Smooth muscle cell (in vitro differentiated cells): Measurements from ENCODE around the gene NTSR1. TPM values are rescaled to one million over a fixed set of nuclear protein-coding genes. Genes with fewer than 3 reads are reported as not detected.

Experiments used
- DNase-seq: peaks from one replicate; lab custom pipeline; 2025; ENCODE audit not compliant: unreplicated experiment; lab: John Stamatoyannopoulos, UW
- H2AFZ ChIP-seq: fragments of 200-600 bp; sonication (generic); 2 replicates; pipeline ENCODE4 v1.6.0; 2016; ENCODE audit warnings: antibody characterized with exemption, low read depth, mild to moderate bottlenecking
- H3F3A ChIP-seq: fragments of 200-600 bp; sonication (generic); 2 replicates; pipeline ENCODE4 v1.6.0; 2017; ENCODE audit warnings: antibody characterized with exemption, low read depth
- H3K27ac ChIP-seq: fragments of 200-600 bp; sonication (generic); 2 replicates; pipeline ENCODE4 v1.5.1; 2016; ENCODE audit warnings: low read depth, mild to moderate bottlenecking
- H3K27me3 ChIP-seq: fragments of 200-600 bp; sonication (generic); 2 replicates; pipeline ENCODE4 v1.6.1; 2016; ENCODE audit warnings: low read depth, mild to moderate bottlenecking
- H3K36me3 ChIP-seq: fragments of 200-600 bp; sonication (generic); 2 replicates; pipeline ENCODE4 v1.5.1; 2016; ENCODE audit warnings: low read depth
- H3K4me1 ChIP-seq: fragments of 200-600 bp; sonication (generic); 2 replicates; pipeline ENCODE4 v1.5.1; 2016; ENCODE audit warnings: low read depth
- H3K4me2 ChIP-seq: fragments of 200-600 bp; sonication (generic); 2 replicates; pipeline ENCODE4 v1.6.0; 2016; ENCODE audit warnings: mild to moderate bottlenecking
- H3K4me3 ChIP-seq: fragments of 200-600 bp; sonication (generic); 2 replicates; pipeline ENCODE4 v1.5.1; 2016; ENCODE audit warnings: mild to moderate bottlenecking
- H3K79me2 ChIP-seq: fragments of 200-600 bp; sonication (generic); 2 replicates; pipeline ENCODE4 v1.6.0; 2016; ENCODE audit warnings: low read depth, mild to moderate bottlenecking
- H3K9ac ChIP-seq: fragments of 200-600 bp; sonication (generic); 2 replicates; pipeline ENCODE4 v1.6.0; 2016; ENCODE audit warnings: low read depth
- H3K9me3 ChIP-seq: fragments of 200-600 bp; sonication (generic); replicated peaks from 2 replicates; pipeline ENCODE4 v1.5.1; 2016; ENCODE audit warnings: low read depth
- H4K20me1 ChIP-seq: fragments of 200-600 bp; sonication (generic); 2 replicates; pipeline ENCODE4 v1.6.0; 2016; ENCODE audit warnings: low read depth
- CTCF ChIP-seq: fragments of 200-600 bp; sonication (generic); IDR thresholded peaks from 2 replicates; pipeline ENCODE4 v1.5.1; 2017; ENCODE audit warnings: borderline replicate concordance, mild to moderate bottlenecking, antibody characterized with exemption; ENCODE audit not compliant: insufficient read depth, poor library complexity, severe bottlenecking
- WGBS: methylation state at CpG from one replicate; pipeline ENCODE4 v1.1.7; 2016; ENCODE audit warnings: low lambda C conversion rate; 5-methylcytosine and 5-hydroxymethylcytosine counted together
- polyA plus RNA-seq: library from polyadenylated mRNA; unstranded; fragments of >200 nt; fragmentation: Nextera tagmentation; extraction: Ambion mirVana; gene quantifications from 2 replicates; pipeline ENCODE4 v1.2.1, GENCODE V29; 2016
- total RNA-seq: library from RNA; depleted of rRNA; stranded (reverse); fragments of >200 nt; gene quantifications from 2 replicates; pipeline ENCODE4 v1.2.3, GENCODE V29; 2014

NTSR1 gene
- total and polyA plus RNA-seq, 2 experiments from 2014 or later: 0.09 TPM; not detected in 1

GRCh38 chr20:62742979-62743776 is 34.5 kb downstream of the NTSR1 start:
- Histone ChIP-seq H3K4me3 (no peak overlapping the region), H2AFZ (no peak overlapping the region), H3K4me2 (no peak overlapping the region), H3F3A (peaks cover 4% of the 10 kb centered on the region), H3K4me1 (peaks cover 5% of the 10 kb centered on the region), H3K36me3 (no peaks in the 10 kb centered on the region), H3K9ac (no peak overlapping the region), H3K27ac (no peak overlapping the region), H3K27me3 (no peaks in the 10 kb centered on the region), H3K9me3 (no peaks in the 10 kb centered on the region), H3K79me2 (no peaks in the 10 kb centered on the region), H4K20me1 (no peaks in the 10 kb centered on the region)
- DNase-seq: no peak
- TF ChIP-seq CTCF: no peak
- WGBS: 93% methylated on average over 21 of the region's 21 CpGs

DNA sequence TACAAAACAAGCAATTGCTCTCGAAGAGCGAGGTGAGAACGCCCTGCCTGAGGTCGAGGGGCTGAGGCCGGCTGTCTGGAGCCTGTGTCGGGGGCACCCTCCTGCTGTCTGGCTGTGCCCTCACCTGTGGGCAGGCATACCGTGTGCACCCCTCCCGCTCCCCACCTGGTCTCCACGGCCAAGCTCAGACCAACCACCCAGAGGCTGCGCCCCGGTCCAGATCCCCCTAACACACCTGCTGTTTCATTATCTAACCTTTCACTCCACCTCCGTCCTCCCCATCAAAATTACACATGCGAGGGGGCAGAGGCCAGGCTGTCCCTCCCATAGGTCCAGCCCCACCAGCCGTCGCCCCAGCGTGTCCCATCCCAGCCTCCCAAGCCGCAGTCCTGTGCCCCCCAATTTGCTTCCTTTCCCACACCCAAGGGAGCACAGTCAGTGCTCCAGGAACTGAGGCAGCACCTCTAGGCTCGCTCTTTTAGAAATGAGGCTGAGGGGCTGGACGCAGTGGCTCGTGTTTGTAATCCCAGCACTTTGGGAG is 35.2 kb downstream of the NTSR1 start:
- no peaks in the 10 kb centered on the region for H4K20me1 ChIP-seq
- H3K27me3 ChIP-seq: no peaks in the 10 kb centered on the region
- no peak overlapping the region for H3K27ac ChIP-seq
- H3K4me3 ChIP-seq: no peak overlapping the region
- no peak overlapping the region for H3K4me2 ChIP-seq
- peaks cover 4% of the 10 kb centered on the region for H3F3A ChIP-seq
- H2AFZ ChIP-seq: no peak overlapping the region
- no peaks in the 10 kb centered on the region for H3K36me3 ChIP-seq
- WGBS: 91% methylated on average over 20 of the region's 20 CpGs
- no peak for TF ChIP-seq CTCF
- H3K4me1 ChIP-seq: peaks cover 5% of the 10 kb centered on the region
- no peak overlapping the region for H3K9ac ChIP-seq
- H3K9me3 ChIP-seq: no peaks in the 10 kb centered on the region
- DNase-seq: no peak
- no peaks in the 10 kb centered on the region for H3K79me2 ChIP-seq

DNA sequence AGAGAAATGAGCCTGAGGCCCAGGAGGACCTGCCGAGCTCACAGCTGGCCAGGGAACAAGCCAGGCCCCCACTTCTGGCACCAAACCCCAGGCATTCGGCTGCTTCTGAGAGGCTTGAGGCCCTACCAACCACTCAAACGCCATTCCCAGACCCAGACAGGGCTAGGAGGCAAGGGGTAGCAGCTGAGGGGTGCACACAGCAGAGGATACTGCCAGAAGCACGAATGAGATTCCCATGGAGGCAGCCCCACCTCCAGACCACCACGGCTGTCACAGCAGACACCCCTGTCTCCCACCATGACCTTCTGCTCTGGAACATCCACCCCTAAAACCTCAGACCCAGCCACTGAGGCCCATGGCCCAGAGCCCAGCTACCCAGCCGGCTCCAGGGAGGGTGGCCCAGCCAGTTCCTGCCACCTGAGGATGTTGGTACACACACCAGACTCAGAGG is 36.1 kb downstream of the NTSR1 start:
- TF ChIP-seq CTCF: no peak
- 84% methylated on average over 6 of the region's 6 CpGs for WGBS
- no peak for DNase-seq

More for the DNA sequence above, 36.1 kb downstream of the NTSR1 start:
- no peaks in the 10 kb centered on the region for H3K27me3 ChIP-seq
- peaks cover 4% of the 10 kb centered on the region for H3F3A ChIP-seq
- no peaks in the 10 kb centered on the region for H3K9me3 ChIP-seq
- H3K27ac ChIP-seq: no peak overlapping the region
- no peak overlapping the region for H3K4me3 ChIP-seq
- no peaks in the 10 kb centered on the region for H3K79me2 ChIP-seq
- H3K4me2 ChIP-seq: no peak overlapping the region
- H3K36me3 ChIP-seq: no peaks in the 10 kb centered on the region
- H4K20me1 ChIP-seq: no peaks in the 10 kb centered on the region
- no peak overlapping the region for H3K9ac ChIP-seq
- H2AFZ ChIP-seq: no peak overlapping the region
- peaks cover 5% of the 10 kb centered on the region for H3K4me1 ChIP-seq
